Trophoblast cell (in vitro differentiated cells and primary cell): ENCODE data around the gene MACROD2.
A peak's percentile ranks its signal among the peaks of the same experiment; 100 is the strongest.

Source experiments
- DNase-seq, 2 donors: peaks; one replicate each; pipeline ENCODE4 v3.0.0-alpha.2; 2016
- H2AFZ ChIP-seq: 2 replicates; pipeline ENCODE4 v1.6.1; 2013; ENCODE audit warnings: low read length, moderate library complexity, mild to moderate bottlenecking; ENCODE audit not compliant: insufficient read depth, poor library complexity
- H2AK5ac ChIP-seq: 2 replicates; pipeline ENCODE4 v1.6.1; 2013; ENCODE audit warnings: mild to moderate bottlenecking, low read length
- H2BK120ac ChIP-seq: 2 replicates; pipeline ENCODE4 v1.6.1; 2013; ENCODE audit warnings: low read length, mild to moderate bottlenecking, moderate library complexity; ENCODE audit not compliant: insufficient read depth, poor library complexity
- H2BK12ac ChIP-seq: 2 replicates; pipeline ENCODE4 v1.6.1; 2013; ENCODE audit warnings: mild to moderate bottlenecking, low read length, moderate library complexity
- H2BK5ac ChIP-seq: 2 replicates; pipeline ENCODE4 v1.6.1; 2013; ENCODE audit warnings: low read length, low read depth, moderate library complexity, mild to moderate bottlenecking; ENCODE audit not compliant: poor library complexity
- H3K14ac ChIP-seq: 2 replicates; pipeline ENCODE4 v1.6.1; 2013; ENCODE audit warnings: mild to moderate bottlenecking, low read length
- H3K18ac ChIP-seq: 2 replicates; pipeline ENCODE4 v1.6.1; 2013; ENCODE audit warnings: mild to moderate bottlenecking, low read length
- H3K23ac ChIP-seq: 2 replicates; pipeline ENCODE4 v1.6.1; 2013; ENCODE audit warnings: low read length
- H3K27ac ChIP-seq: 2 replicates; pipeline ENCODE4 v1.5.1; 2013; ENCODE audit warnings: low read depth, mild to moderate bottlenecking, inconsistent platforms, low read length, moderate library complexity
- H3K27me3 ChIP-seq: 2 replicates; pipeline ENCODE4 v1.6.1; 2013; ENCODE audit warnings: inconsistent platforms, mild to moderate bottlenecking, low read length, moderate library complexity; ENCODE audit not compliant: insufficient read depth
- H3K36me3 ChIP-seq, 2 experiments: 1 replicate in 1 of 2; 2 replicates in 1 of 2; pipeline ENCODE4 v1.6.1; 2013; ENCODE audit warnings: low read length in 2 of 2, mild to moderate bottlenecking in 2 of 2, moderate library complexity in 1 of 2; ENCODE audit not compliant: insufficient read depth in 2 of 2, control insufficient read depth in 1 of 2
- H3K4ac ChIP-seq: 2 replicates; pipeline ENCODE4 v1.6.1; 2013; ENCODE audit warnings: low read depth, mild to moderate bottlenecking, low read length, moderate library complexity
- H3K4me1 ChIP-seq, 2 experiments: 1 replicate in 1 of 2; 2 replicates in 1 of 2; pipeline ENCODE4 v1.6.1; 2013; ENCODE audit warnings: low read length in 2 of 2, mild to moderate bottlenecking in 2 of 2, moderate library complexity in 1 of 2; ENCODE audit not compliant: insufficient read depth in 2 of 2, control insufficient read depth in 1 of 2
- H3K4me2 ChIP-seq: 2 replicates; pipeline ENCODE4 v1.6.1; 2013; ENCODE audit warnings: inconsistent platforms, mild to moderate bottlenecking, low read length, moderate library complexity
- H3K4me3 ChIP-seq: 2 replicates; pipeline ENCODE4 v1.5.1; 2013; ENCODE audit warnings: mild to moderate bottlenecking, low read depth, low read length, inconsistent platforms
- H3K79me1 ChIP-seq: one replicate; pipeline ENCODE4 v1.6.1; 2013; ENCODE audit warnings: low read length
- H3K79me2 ChIP-seq: 2 replicates; pipeline ENCODE4 v1.6.1; 2013; ENCODE audit warnings: low read length, mild to moderate bottlenecking; ENCODE audit not compliant: control insufficient read depth, insufficient read depth, poor library complexity
- H3K9ac ChIP-seq: 2 replicates; pipeline ENCODE4 v1.6.1; 2013; ENCODE audit warnings: mild to moderate bottlenecking, low read length
- H3K9me3 ChIP-seq: 2 replicates; pipeline ENCODE4 v1.6.1; 2013; ENCODE audit warnings: low read depth, mild to moderate bottlenecking, control low read depth, inconsistent platforms, low read length; ENCODE audit not compliant: insufficient read depth
- H4K12ac ChIP-seq: 2 replicates; pipeline ENCODE4 v1.6.1; 2013; ENCODE audit warnings: low read depth, mild to moderate bottlenecking, low read length, moderate library complexity
- H4K8ac ChIP-seq: 2 replicates; pipeline ENCODE4 v1.6.1; 2013; ENCODE audit warnings: low read depth, mild to moderate bottlenecking, low read length, moderate library complexity
- H4K91ac ChIP-seq: one replicate; pipeline ENCODE4 v1.6.1; 2013; ENCODE audit warnings: low read depth, mild to moderate bottlenecking, low read length, moderate library complexity
- WGBS: extraction: QIAGEN DNeasy Blood & Tissue Kit; methylation state at CpG from one replicate; pipeline ENCODE4 v1.1.7; 2013; ENCODE audit warnings: missing lambda C conversion rate; ENCODE audit not compliant: insufficient read length, insufficient coverage; ENCODE audit errors: extremely low coverage; 5-methylcytosine and 5-hydroxymethylcytosine counted together

Gene MACROD2

GRCh38 chr20:14866841-14867514 is 871.7 kb downstream of the MACROD2 start:
- no peak overlapping the region for H2BK5ac ChIP-seq
- WGBS: no CpG with 5 or more reads among the region's 4 CpGs

GRCh38 chr20:14877301-14878028 is 882.1 kb downstream of the MACROD2 start:
- Histone ChIP-seq H3K79me1 (no peaks in the 10 kb centered on the region), H3K36me3 (no peaks in the 10 kb centered on the region), H3K4me2 (no peak overlapping the region), H3K79me2 (no peaks in the 10 kb centered on the region), H3K23ac (no peak overlapping the region), H3K4ac (no peak overlapping the region), H3K14ac (no peak overlapping the region), H2AK5ac (no peak overlapping the region), H3K27me3 (no peaks in the 10 kb centered on the region), H4K8ac (no peak overlapping the region), H3K9ac (no peak overlapping the region), H3K9me3 (no peaks in the 10 kb centered on the region), H2BK12ac (no peak overlapping the region), H4K91ac (no peak overlapping the region), H3K4me1 (peaks cover 0 to 3% of the 10 kb centered on the region in 2 experiments), H3K18ac (no peak overlapping the region), H2BK120ac (no peak overlapping the region), H4K12ac (no peak overlapping the region), H3K27ac (no peak overlapping the region), H2BK5ac (no peak overlapping the region), H2AFZ (no peak overlapping the region), H3K4me3 (no peak overlapping the region)
- DNase-seq: no peak
- no CpG with 5 or more reads among the region's 3 CpGs for WGBS

More at GRCh38 chr20:14866841-14867514, 871.7 kb downstream of the MACROD2 start:
- no peak overlapping the region for H2BK120ac ChIP-seq
- no peak overlapping the region for H3K18ac ChIP-seq
- H3K9ac ChIP-seq: no peak overlapping the region
- no peaks in the 10 kb centered on the region for H3K79me1 ChIP-seq
- H3K27ac ChIP-seq: no peak overlapping the region
- H2BK12ac ChIP-seq: no peak overlapping the region
- H4K12ac ChIP-seq: no peak overlapping the region
- H3K9me3 ChIP-seq: no peaks in the 10 kb centered on the region
- no peaks in the 10 kb centered on the region for H3K36me3 ChIP-seq
- DNase-seq: no peak
- no peak overlapping the region for H3K4me2 ChIP-seq
- H3K14ac ChIP-seq: no peak overlapping the region
- no peak overlapping the region for H2AK5ac ChIP-seq
- no peaks in the 10 kb centered on the region for H3K79me2 ChIP-seq
- H4K8ac ChIP-seq: no peak overlapping the region
- H3K27me3 ChIP-seq: no peaks in the 10 kb centered on the region
- H2AFZ ChIP-seq: no peak overlapping the region
- H4K91ac ChIP-seq: no peak overlapping the region
- H3K4ac ChIP-seq: no peak overlapping the region
- no peak overlapping the region for H3K23ac ChIP-seq
- no peaks in the 10 kb centered on the region for H3K4me1 ChIP-seq
- H3K4me3 ChIP-seq: no peak overlapping the region

DNA sequence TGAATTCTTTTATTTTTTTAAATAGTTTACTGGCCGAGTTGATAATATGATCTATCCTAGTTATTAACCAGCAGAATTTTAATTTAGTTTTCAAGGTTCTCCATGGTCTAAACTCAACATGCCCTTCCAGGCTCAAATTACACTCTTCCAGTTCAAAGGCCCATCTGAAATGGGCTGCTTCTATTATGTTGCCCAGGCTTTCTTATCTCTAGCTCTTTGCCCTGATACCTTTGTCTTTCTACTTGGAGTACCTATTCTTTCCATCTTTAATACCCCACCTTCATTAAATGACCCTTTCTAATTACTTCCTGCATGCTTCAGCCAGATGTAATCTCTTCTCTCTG is 883.3 kb downstream of the MACROD2 start:
- Histone ChIP-seq H3K4me2 (no peak overlapping the region), H4K91ac (no peak overlapping the region), H2AFZ (no peak overlapping the region), H2BK120ac (no peak overlapping the region), H3K9ac (no peak overlapping the region), H3K9me3 (no peaks in the 10 kb centered on the region), H3K14ac (no peak overlapping the region), H2BK12ac (no peak overlapping the region), H3K36me3 (no peaks in the 10 kb centered on the region), H3K79me1 (no peaks in the 10 kb centered on the region), H3K4me3 (no peak overlapping the region), H4K8ac (no peak overlapping the region), H3K27ac (no peak overlapping the region), H3K23ac (no peak overlapping the region), H3K4me1 (peaks cover 0 to 3% of the 10 kb centered on the region in 2 experiments), H3K4ac (no peak overlapping the region), H3K27me3 (no peaks in the 10 kb centered on the region), H2AK5ac (no peak overlapping the region), H3K18ac (no peak overlapping the region), H4K12ac (no peak overlapping the region), H3K79me2 (no peaks in the 10 kb centered on the region), H2BK5ac (no peak overlapping the region)
- no CpG with 5 or more reads among the region's 1 CpG for WGBS
- no peak for DNase-seq

- no peak overlapping the region for H2BK120ac ChIP-seq
- no peaks in the 10 kb centered on the region for H3K9me3 ChIP-seq
- no CpG with 5 or more reads among the region's 2 CpGs for WGBS
- peaks cover 0 to 3% of the 10 kb centered on the region in 2 experiments for H3K4me1 ChIP-seq
- no peak overlapping the region for H4K91ac ChIP-seq
- H3K4me3 ChIP-seq: no peak overlapping the region
- H3K4ac ChIP-seq: no peak overlapping the region
- H2BK12ac ChIP-seq: no peak overlapping the region
- H2BK5ac ChIP-seq: no peak overlapping the region
- no peak overlapping the region for H4K8ac ChIP-seq
- no peak overlapping the region for H3K27ac ChIP-seq
- H3K79me2 ChIP-seq: no peaks in the 10 kb centered on the region
- DNase-seq: peak; percentile 20 to 83
- no peaks in the 10 kb centered on the region for H3K79me1 ChIP-seq
- no peak overlapping the region for H3K18ac ChIP-seq
- H3K4me2 ChIP-seq: no peak overlapping the region
- no peaks in the 10 kb centered on the region for H3K27me3 ChIP-seq
- no peak overlapping the region for H2AK5ac ChIP-seq
- H3K9ac ChIP-seq: no peak overlapping the region
- H3K14ac ChIP-seq: no peak overlapping the region
- no peaks in the 10 kb centered on the region for H3K36me3 ChIP-seq
- no peak overlapping the region for H3K23ac ChIP-seq
- H2AFZ ChIP-seq: no peak overlapping the region
- H4K12ac ChIP-seq: no peak overlapping the region
Observed at GRCh38 chr20:14879020-14879697, 883.8 kb downstream of the MACROD2 start.
